ENCODE measurements around the gene TCF20. TPM values are rescaled to one million over a fixed set of nuclear protein-coding genes. Genes with fewer than 3 reads are reported as not detected.

TCF20 gene
- total RNA-seq, result 10 to 100 TPM; 77.0 to 87.4 TPM

GRCh38 chr22:42270510-42271190, at the start of gene TCF20:
Gene TCF20, minus strand, starts transcription at chr22:42270653. Its CDS starts 55,348 bp downstream, at chr22:42215305.
- H3K27ac Mint-ChIP-seq, result peak within 1 kb of the TSS; percentile 85
- H3K36me3 Mint-ChIP-seq, result peaks cover 2% of the 10 kb centered on the region
- ATAC-seq (ENCODE audit: low read depth), result peak; percentile 79
- no peaks in the 10 kb centered on the region for H3K27me3 Mint-ChIP-seq
- peaks cover 15% of the 10 kb centered on the region for H3K4me1 Mint-ChIP-seq
- DNase-seq, result peak; percentile 84
- POLR2A ChIA-PET, result interaction anchor here (0.6 kb wide), 2 partner anchors 92 to 988 kb away, joined by 3 to 7 read pairs; no protein-coding TSS in a partner anchor
- H3K9me3 Mint-ChIP-seq, result no peaks in the 10 kb centered on the region
- H3K4me3 Mint-ChIP-seq, result peak within 1 kb of the TSS; percentile 96

DNA sequence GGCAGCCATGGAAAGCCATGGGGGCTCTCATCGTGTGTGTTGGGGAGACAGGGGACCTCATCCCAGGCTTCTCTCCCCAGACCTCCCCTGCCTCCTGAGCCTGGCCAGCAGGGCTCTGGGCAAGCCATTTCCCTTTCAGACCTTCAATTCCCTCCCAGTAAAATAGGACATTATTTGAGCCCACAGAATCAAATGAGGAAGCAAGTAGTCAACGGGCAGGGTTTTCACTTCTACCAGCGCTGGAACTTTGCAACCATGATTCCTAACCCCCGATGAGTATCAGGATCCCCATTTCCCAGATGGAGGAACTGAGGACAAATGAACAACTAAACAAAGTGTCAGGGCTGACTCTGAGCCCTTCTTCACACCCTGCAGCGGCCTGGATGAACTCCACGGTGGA, 48.9 kb upstream of the TCF20 start:
- Mint-ChIP-seq H3K4me3 (no peak overlapping the region), H3K27me3 (peaks cover 2% of the 10 kb centered on the region), H3K27ac (no peak overlapping the region), H3K4me1 (peaks cover 22% of the 10 kb centered on the region), H3K9me3 (no peaks in the 10 kb centered on the region), H3K36me3 (peaks cover 1% of the 10 kb centered on the region)
- POLR2A ChIA-PET, result no interaction called here
- ATAC-seq (ENCODE audit: low read depth) (no peak), DNase-seq (no peak)

DNA sequence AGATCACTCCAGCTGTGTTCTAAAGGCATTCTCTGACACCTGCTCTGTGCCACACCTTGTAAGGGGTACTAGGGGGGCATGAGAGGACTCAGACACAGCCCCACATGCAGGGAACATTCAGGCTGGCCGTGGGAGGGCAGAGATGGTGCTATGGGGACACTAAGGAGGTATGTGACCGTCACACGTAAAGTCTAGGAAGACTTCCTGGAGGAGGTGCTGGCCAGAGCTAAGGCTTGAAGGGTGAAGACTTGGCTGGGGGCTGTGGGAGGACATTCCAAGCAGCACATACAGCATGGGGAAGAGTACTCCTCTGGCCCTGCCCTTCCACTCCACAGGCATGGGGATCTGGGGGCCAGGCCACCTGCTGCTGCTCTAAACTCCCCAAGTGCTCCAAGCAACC, 48.5 kb upstream of the TCF20 start:
- ATAC-seq (ENCODE audit: low read depth), result no peak
- no peak overlapping the region for H3K4me3 Mint-ChIP-seq
- no peaks in the 10 kb centered on the region for H3K9me3 Mint-ChIP-seq

DNA sequence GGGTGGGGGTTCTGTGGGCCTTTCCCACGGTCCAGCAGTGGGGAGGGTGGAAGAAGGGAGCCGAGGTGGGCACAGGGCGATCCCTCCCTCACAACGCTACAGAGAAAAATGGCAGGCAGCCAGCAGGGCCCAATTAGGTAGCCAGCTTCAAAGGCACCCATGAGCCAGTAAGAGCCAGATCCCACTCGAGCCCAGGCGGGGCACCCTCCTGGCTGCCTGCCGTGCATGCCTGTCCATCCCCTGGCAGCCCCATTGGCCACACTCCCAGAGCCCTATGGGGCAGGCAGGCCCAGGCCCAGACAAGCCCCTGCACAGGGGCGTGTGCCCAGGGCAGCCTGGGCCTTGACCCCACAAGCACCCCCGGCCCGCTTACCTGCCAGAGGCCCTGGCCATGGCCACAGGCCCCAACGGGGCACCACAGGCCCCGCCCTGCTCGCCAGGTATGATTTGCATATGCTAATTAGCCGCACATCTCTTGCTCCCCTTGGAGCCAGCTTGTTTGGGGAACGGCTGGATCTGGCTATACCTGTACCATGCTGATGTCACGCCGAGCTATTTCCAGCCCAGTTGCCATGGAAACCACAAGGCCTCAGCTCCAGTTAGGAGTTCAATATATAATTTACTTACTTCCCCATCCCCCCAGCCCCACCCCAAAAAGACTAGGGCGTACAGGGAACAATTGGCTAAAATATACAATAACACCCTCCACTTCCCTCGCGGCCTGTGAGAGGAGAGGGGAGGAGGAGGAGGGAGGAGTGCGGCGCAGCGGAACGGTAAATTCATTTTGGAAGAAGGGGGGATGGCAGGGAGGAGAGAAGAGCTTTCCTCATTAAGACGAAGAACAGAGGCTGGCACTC, 47.5 kb upstream of the TCF20 start:
- Mint-ChIP-seq H3K36me3 (no peaks in the 10 kb centered on the region), H3K4me1 (peaks cover 28% of the 10 kb centered on the region), H3K9me3 (no peaks in the 10 kb centered on the region), H3K27me3 (peaks cover 2% of the 10 kb centered on the region), H3K4me3 (no peak overlapping the region), H3K27ac (peak overlapping the region; percentile 42)
- no peak for DNase-seq
- POLR2A ChIA-PET, result no interaction called here
- ATAC-seq (ENCODE audit: low read depth), result no peak

More for the DNA sequence above, 48.5 kb upstream of the TCF20 start:
- POLR2A ChIA-PET, result no interaction called here
- H3K4me1 Mint-ChIP-seq, result peaks cover 24% of the 10 kb centered on the region
- no peak overlapping the region for H3K27ac Mint-ChIP-seq
- DNase-seq, result no peak
- H3K36me3 Mint-ChIP-seq, result peaks cover 1% of the 10 kb centered on the region
- H3K27me3 Mint-ChIP-seq, result peaks cover 2% of the 10 kb centered on the region

DNA sequence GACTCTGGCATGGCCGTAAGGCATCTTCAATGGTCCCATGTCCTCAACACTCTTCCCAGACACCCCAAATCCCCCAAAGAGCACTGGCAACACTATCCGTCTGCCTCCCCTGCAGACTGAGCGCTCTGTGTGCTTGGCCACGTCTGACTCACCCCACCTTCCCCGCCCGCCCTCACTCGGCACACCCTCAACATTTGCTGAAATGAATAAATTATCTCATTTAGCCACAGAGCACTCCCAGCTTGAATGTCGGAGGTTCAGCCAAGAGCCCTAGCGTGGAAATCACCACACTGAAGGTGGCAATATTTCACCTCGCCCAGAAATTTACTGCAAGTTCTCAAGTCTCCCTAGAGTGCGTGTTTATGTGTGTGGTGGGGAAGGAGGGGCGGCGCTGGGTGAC, 46.6 kb upstream of the TCF20 start:
- H3K36me3 Mint-ChIP-seq, result no peaks in the 10 kb centered on the region
- H3K27me3 Mint-ChIP-seq, result peaks cover 2% of the 10 kb centered on the region
- peak overlapping the region; percentile 76 for H3K27ac Mint-ChIP-seq
- POLR2A ChIA-PET, result interaction anchor here (0.7 to 1.2 kb wide), 2 partner anchors 32 to 37 kb away, joined by 3 read pairs; no protein-coding TSS in a partner anchor
- H3K4me3 Mint-ChIP-seq, result peak overlapping the region; percentile 56
- DNase-seq (no peak), ATAC-seq (ENCODE audit: low read depth) (peak; percentile 62)
- H3K4me1 Mint-ChIP-seq, result peaks cover 29% of the 10 kb centered on the region
- no peaks in the 10 kb centered on the region for H3K9me3 Mint-ChIP-seq

DNA sequence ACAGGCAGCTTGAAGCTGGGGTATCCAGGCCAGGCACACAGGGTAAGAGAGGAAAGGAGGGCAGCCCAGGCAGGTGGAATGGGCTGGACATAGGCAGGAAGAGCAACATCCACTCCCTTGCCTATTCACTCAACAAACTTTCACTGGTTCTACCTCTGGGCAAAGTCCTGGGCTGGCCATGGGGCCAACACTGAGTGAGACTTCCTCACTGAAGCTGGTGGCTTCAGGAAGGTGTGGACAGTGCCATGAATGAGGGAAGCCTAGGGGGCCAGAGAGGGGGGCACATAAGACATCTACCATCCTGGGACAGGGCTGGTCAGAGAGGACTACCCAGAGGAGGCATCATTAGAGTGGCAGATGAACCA, 44.9 kb upstream of the TCF20 start:
- Mint-ChIP-seq H3K9me3 (no peaks in the 10 kb centered on the region), H3K4me1 (peaks cover 31% of the 10 kb centered on the region), H3K36me3 (no peaks in the 10 kb centered on the region), H3K4me3 (peak overlapping the region; percentile 57), H3K27ac (peak overlapping the region; percentile 93), H3K27me3 (peaks cover 2% of the 10 kb centered on the region)
- POLR2A ChIA-PET, result interaction anchor here (0.8 to 1.2 kb wide), 2 partner anchors 11 to 226 kb away, joined by 3 read pairs; no protein-coding TSS in a partner anchor
- no peak for DNase-seq
- no peak for ATAC-seq (ENCODE audit: low read depth)

DNA sequence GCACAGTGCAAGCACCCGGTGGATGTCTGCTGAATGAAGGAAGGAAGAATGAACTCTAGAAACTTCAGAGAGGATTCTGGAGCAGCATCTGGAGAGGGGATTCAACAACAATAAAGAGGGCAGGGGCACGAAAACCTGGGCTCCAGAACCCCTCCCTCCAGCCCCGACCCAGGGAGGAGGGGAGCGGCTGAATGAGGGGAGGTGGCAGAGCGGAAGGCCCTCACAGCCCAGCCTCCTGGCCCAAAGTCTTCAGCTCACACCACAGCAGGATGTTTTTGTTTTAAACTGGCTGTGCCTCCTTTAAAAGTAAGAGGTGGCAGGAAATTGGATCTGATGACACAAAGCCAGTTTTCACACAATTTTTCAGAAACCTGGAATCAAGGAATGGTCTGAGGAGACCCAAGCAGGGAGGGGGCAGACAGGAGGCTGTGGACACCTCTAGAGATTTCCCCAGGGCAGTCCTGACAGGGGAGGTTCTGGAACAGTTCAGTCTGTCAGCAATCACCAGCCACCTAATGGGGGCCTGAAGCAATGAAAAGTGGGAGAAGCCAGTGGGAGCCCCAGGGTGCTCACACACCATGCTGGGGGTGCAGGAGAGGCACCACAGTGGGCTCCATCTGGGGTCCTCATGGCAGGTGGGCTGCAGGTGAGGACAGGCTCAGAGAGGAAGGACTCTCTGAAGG, 44.4 kb upstream of the TCF20 start:
- peaks cover 2% of the 10 kb centered on the region for H3K27me3 Mint-ChIP-seq
- H3K36me3 Mint-ChIP-seq, result no peaks in the 10 kb centered on the region
- peaks cover 31% of the 10 kb centered on the region for H3K4me1 Mint-ChIP-seq
- POLR2A ChIA-PET, result interaction anchor here (0.8 to 1.2 kb wide), 2 partner anchors 11 to 225 kb away, joined by 3 read pairs; no protein-coding TSS in a partner anchor
- no peaks in the 10 kb centered on the region for H3K9me3 Mint-ChIP-seq
- H3K27ac Mint-ChIP-seq, result peak overlapping the region; percentile 93
- H3K4me3 Mint-ChIP-seq, result peak overlapping the region; percentile 57
- ATAC-seq (ENCODE audit: low read depth) (peak; percentile 62), DNase-seq (peak; percentile 45)

GRCh38 chr22:42313804-42314581, 43.5 kb upstream of the TCF20 start:
- ATAC-seq (ENCODE audit: low read depth) (peak; percentile 69), DNase-seq (peak; percentile 52)
- POLR2A ChIA-PET, result no interaction called here
- Mint-ChIP-seq H3K27ac (peak overlapping the region; percentile 30), H3K4me1 (peaks cover 31% of the 10 kb centered on the region), H3K27me3 (peaks cover 2% of the 10 kb centered on the region), H3K4me3 (no peak overlapping the region), H3K36me3 (no peaks in the 10 kb centered on the region), H3K9me3 (no peaks in the 10 kb centered on the region)

GRCh38 chr22:42313204-42313603, 42.8 kb upstream of the TCF20 start:
- H3K36me3 Mint-ChIP-seq, result no peaks in the 10 kb centered on the region
- DNase-seq, result no peak
- peak overlapping the region; percentile 56 for H3K27ac Mint-ChIP-seq
- peaks cover 2% of the 10 kb centered on the region for H3K27me3 Mint-ChIP-seq
- POLR2A ChIA-PET, result interaction anchor here (1.3 kb wide), 1 partner anchor 16 kb away, joined by 3 read pairs; no protein-coding TSS in a partner anchor
- H3K4me3 Mint-ChIP-seq, result no peak overlapping the region
- peaks cover 35% of the 10 kb centered on the region for H3K4me1 Mint-ChIP-seq
- ATAC-seq (ENCODE audit: low read depth), result no peak
- H3K9me3 Mint-ChIP-seq, result no peaks in the 10 kb centered on the region

- H3K4me3 Mint-ChIP-seq, result no peak overlapping the region
- no peak for DNase-seq
- POLR2A ChIA-PET, result no interaction called here
- ATAC-seq (ENCODE audit: low read depth), result no peak
- no peaks in the 10 kb centered on the region for H3K36me3 Mint-ChIP-seq
- H3K9me3 Mint-ChIP-seq, result no peaks in the 10 kb centered on the region
- H3K4me1 Mint-ChIP-seq, result peaks cover 36% of the 10 kb centered on the region
- no peak overlapping the region for H3K27ac Mint-ChIP-seq
- H3K27me3 Mint-ChIP-seq, result no peaks in the 10 kb centered on the region
These were observed 40.0 kb upstream of the TCF20 start for GRCh38 chr22:42310291-42311015.

DNA sequence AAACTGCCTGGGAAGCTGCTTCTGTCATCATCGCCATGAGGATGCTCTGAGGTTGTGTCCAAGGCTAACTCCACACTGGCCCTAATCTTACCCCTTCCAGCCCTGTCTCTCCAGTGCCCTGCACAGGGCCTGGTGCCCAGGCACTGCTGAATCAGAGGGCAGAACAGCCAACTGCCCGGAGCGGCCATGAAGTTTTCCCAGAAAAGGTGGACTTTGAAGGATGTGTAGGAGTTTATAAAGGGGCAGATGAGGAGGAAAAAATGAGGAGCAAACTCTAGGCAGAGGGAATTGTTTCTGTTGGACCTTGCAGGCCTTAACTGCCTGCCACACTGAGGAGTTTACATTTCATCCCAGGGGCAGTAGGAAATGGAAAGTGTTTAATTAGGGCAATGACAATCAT, 39.4 kb upstream of the TCF20 start:
- H3K4me1 Mint-ChIP-seq, result peaks cover 33% of the 10 kb centered on the region
- H3K27ac Mint-ChIP-seq, result no peak overlapping the region
- DNase-seq, result no peak
- no peak overlapping the region for H3K4me3 Mint-ChIP-seq
- no peaks in the 10 kb centered on the region for H3K36me3 Mint-ChIP-seq
- POLR2A ChIA-PET, result no interaction called here
- ATAC-seq (ENCODE audit: low read depth), result no peak
- no peaks in the 10 kb centered on the region for H3K27me3 Mint-ChIP-seq
- no peaks in the 10 kb centered on the region for H3K9me3 Mint-ChIP-seq

DNA sequence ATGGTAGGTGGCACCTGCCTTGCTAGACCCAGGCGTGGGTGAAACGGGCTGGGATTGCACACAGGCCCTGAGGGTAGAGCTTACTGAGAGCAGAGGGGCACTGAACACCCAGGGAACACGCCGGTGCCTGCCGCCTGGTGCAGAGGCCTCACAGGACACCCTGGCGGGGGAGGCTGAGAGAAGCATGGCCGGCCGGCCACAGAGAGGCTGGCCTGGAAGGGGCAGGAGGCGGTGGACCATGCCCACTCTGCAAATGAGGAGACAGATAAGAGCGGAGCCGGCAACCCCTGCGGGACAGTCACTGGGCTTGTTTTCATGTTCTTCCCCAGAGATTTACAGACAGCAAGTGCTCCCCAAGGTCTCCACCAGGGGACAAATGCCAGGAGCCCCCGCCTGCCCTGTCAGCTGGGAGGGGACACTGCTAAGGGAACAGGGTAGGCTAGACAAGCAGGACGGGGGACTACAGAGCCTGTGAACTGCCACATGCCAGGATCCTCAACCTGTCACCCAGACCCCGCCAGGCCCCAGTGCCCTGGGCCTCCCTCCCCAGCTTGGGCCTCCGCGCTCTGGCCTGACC, 38.5 kb upstream of the TCF20 start:
- Mint-ChIP-seq H3K27me3 (peaks cover 2% of the 10 kb centered on the region), H3K4me3 (no peak overlapping the region), H3K36me3 (no peaks in the 10 kb centered on the region), H3K27ac (peak overlapping the region; percentile 25), H3K9me3 (no peaks in the 10 kb centered on the region), H3K4me1 (peaks cover 30% of the 10 kb centered on the region)
- DNase-seq, result no peak
- no peak for ATAC-seq (ENCODE audit: low read depth)
- POLR2A ChIA-PET, result no interaction called here

Data from activated naive CD8-positive, alpha-beta T cell treated with anti-CD3 and anti-CD28 coated beads, Interleukin-2, amount 10 ng/mL, durations not matched to agents 7 days and 5 days (primary cell).